ENCODE data around the gene LMF1. TPM values are rescaled to one million over a fixed set of nuclear protein-coding genes. Genes with fewer than 3 reads are reported as not detected.

The LMF1 gene
- total and polyA plus RNA-seq, 2 of the 8 experiments (the other 6 are each of a cell fraction or from before 2014, with no cell fraction given) = 3.5 to 9.1 TPM

DNA sequence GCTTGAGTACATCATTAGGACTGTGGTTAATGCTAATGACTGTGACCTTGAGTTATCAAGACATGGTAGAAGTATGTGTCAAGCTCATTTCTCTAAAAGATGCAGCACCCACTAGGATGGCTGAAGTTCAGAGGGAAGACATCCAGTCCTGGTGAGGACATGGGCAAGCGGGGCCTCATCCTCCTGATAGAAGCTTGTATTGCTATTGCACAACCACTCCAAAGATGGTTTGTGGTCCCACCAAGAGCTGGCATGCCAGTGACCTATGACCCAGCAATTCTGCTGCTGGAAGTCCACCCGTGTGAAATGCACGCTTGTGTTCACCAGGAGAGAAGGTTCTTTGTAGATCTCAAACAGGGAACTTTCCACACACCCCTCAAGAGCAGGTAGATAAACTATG lies 25.0 kb upstream of the LMF1 start:
- H3K4me1 ChIP-seq (replicated peaks in 1 of 4; ENCODE audit: control insufficient read depth in 3 of 4, insufficient read depth in 4 of 4, low read length in 3 of 4) = peaks cover 0 to 5% (median 0%) of the 10 kb centered on the region in 4 experiments; a peak in 1 of 7 replicates
- H3K79me1 ChIP-seq (ENCODE audit: low read depth, low read length) = no peaks in the 10 kb centered on the region
- no peak overlapping the region for H3K9ac ChIP-seq (replicated peaks in 1 of 4; ENCODE audit: extremely low read depth in 1 of 4, low read depth in 3 of 4, low read length in 3 of 4)
- no peaks in the 10 kb centered on the region for H3K79me2 ChIP-seq (ENCODE audit: control insufficient read depth in 1 of 2, insufficient read depth in 2 of 2, low read length in 2 of 2)
- H3K18ac ChIP-seq (ENCODE audit: extremely low read depth, low read length) = no peak overlapping the region
- no peak overlapping the region for H3K4ac ChIP-seq (replicated peaks; ENCODE audit: insufficient read length, low read depth, low read length)
- no peak for FAIRE-seq
- peaks cover 0 to 2% of the 10 kb centered on the region in 2 experiments for H4K20me1 ChIP-seq (replicated peaks in 1 of 2; ENCODE audit: control insufficient read depth in 1 of 2, insufficient read depth in 2 of 2, low read length in 2 of 2)
- no peak for TF ChIP-seq SP4 (IDR thresholded peaks at IDR 0.05; ENCODE audit: low read length)
- TF ChIP-seq POLR2A (IDR thresholded peaks at IDR 0.05; ENCODE audit: control extremely low read depth in 1 of 2, low read depth in 2 of 2, low read length in 2 of 2) = no peak
- no peak for TF ChIP-seq SAP30 (IDR thresholded peaks at IDR 0.05; ENCODE audit: insufficient read depth, insufficient replicate concordance, low read length)
- no peak for TF ChIP-seq SP1 (IDR thresholded peaks at IDR 0.05; ENCODE audit: low read depth, low read length)
- H2BK12ac ChIP-seq (ENCODE audit: low read depth, low read length) = no peak overlapping the region
- no peaks in the 10 kb centered on the region for H3K36me3 ChIP-seq (ENCODE audit: control insufficient read depth in 2 of 4, insufficient read depth in 4 of 4, low read length in 3 of 4)
- DNase-seq (ENCODE audit: low read depth in 1 of 2, low spot score in 2 of 2) = no peak
- no peak overlapping the region for H3K23ac ChIP-seq (ENCODE audit: insufficient read length)
- no peak overlapping the region for H3K14ac ChIP-seq (ENCODE audit: insufficient read length)
- H3K9me3 ChIP-seq (ENCODE audit: insufficient read depth in 2 of 2, low read depth in 1 of 2, low read length in 1 of 2) = peaks cover 18 to 73% of the 10 kb centered on the region in 2 experiments
- H4K5ac ChIP-seq (ENCODE audit: insufficient read length, low read depth, low read length) = no peak overlapping the region
- H3K56ac ChIP-seq (replicated peaks; ENCODE audit: insufficient read length, low read depth, low read length) = no peak overlapping the region
- no peak overlapping the region for H4K8ac ChIP-seq (ENCODE audit: extremely low read depth, insufficient read depth, low read length)
- POLR2A ChIA-PET (ENCODE audit: partially characterized antibody) = no interaction called here
- WGBS, 2 experiments (ENCODE audit: extremely low coverage in 1 of 2, insufficient coverage in 1 of 2, insufficient read length in 1 of 2, insufficient replicate concordance in 2 of 2, low coverage in 1 of 2, low lambda C conversion rate in 2 of 2, missing lambda C conversion rate in 1 of 2) = 54% methylated on average over 3 of the region's 3 CpGs; no CpG with 5 or more reads in 1 of the 2 experiments
- CTCF ChIA-PET (ENCODE audit: partially characterized antibody) = interaction anchor here (0.6 to 0.8 kb wide), 3 partner anchors 51 to 313 kb away, joined by 3 to 5 read pairs (median 3); no protein-coding TSS in a partner anchor
- H2BK15ac ChIP-seq (ENCODE audit: low read length) = no peak overlapping the region
- H2AK5ac ChIP-seq (ENCODE audit: low read depth, low read length) = no peak overlapping the region
- H4K91ac ChIP-seq (replicated peaks; ENCODE audit: insufficient read length, low read length) = no peak overlapping the region
- H2BK120ac ChIP-seq (replicated peaks; ENCODE audit: low read depth, low read length) = no peak overlapping the region
- no peak overlapping the region for H3K27ac ChIP-seq (ENCODE audit: low read depth, low read length)
- no peak overlapping the region for H2BK5ac ChIP-seq (ENCODE audit: low read depth, low read length)
- H3K23me2 ChIP-seq (ENCODE audit: low read depth, low read length) = peaks cover 10% of the 10 kb centered on the region; the same call in 1 of the 2 replicates
- no peak overlapping the region for H2BK20ac ChIP-seq (ENCODE audit: low read length)
- no peak overlapping the region for H3K4me3 ChIP-seq (ENCODE audit: extremely low read depth in 1 of 4, insufficient read depth in 2 of 4, low read depth in 3 of 4, low read length in 4 of 4)
- no peak overlapping the region for H2AFZ ChIP-seq (ENCODE audit: low read length)
- H3K27me3 ChIP-seq (replicated peaks in 1 of 4; ENCODE audit: control insufficient read depth in 3 of 4, extremely low read depth in 1 of 4, insufficient read depth in 3 of 4, low read length in 3 of 4) = no peaks in the 10 kb centered on the region
- H3K4me2 ChIP-seq (ENCODE audit: insufficient read depth in 1 of 2, low read depth in 2 of 2, low read length in 2 of 2) = no peak overlapping the region

Data from H1 (cell line).